Activated gamma-delta T cell treated with Interleukin-2 at 50 U/mL for 16 hours (primary cell): ENCODE measurements around the gene SETBP1.
A peak's percentile ranks its signal among the peaks of the same experiment; 100 is the strongest.

Experiments used
- DNase-seq: peaks from one replicate; pipeline ENCODE4 v3.0.0-alpha.2; 2020

The SETBP1 gene

DNA sequence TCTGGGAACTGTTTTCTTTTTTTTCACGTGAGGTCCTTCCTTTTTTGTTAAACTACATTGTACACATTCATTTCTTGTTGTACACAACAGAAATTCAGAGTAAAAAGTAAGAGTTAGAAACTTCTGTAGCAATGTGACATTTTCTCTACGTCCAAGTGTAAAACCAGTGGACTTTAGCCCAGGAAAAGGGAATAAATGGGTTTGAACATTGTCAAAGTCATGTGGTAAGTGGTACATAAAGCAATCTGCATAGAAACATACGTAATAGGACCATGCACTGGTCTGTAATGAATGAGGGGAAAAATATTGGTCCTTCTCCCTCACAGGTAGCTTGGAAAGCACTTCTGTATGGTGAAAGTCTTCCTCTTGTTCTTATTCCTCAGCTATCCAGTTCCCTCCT lies 421.4 kb downstream of the SETBP1 start:
- DNase-seq = no peak

- no peak for DNase-seq
Measured at GRCh38 chr18:45102863-45103262, 422.2 kb downstream of the SETBP1 start.

DNA sequence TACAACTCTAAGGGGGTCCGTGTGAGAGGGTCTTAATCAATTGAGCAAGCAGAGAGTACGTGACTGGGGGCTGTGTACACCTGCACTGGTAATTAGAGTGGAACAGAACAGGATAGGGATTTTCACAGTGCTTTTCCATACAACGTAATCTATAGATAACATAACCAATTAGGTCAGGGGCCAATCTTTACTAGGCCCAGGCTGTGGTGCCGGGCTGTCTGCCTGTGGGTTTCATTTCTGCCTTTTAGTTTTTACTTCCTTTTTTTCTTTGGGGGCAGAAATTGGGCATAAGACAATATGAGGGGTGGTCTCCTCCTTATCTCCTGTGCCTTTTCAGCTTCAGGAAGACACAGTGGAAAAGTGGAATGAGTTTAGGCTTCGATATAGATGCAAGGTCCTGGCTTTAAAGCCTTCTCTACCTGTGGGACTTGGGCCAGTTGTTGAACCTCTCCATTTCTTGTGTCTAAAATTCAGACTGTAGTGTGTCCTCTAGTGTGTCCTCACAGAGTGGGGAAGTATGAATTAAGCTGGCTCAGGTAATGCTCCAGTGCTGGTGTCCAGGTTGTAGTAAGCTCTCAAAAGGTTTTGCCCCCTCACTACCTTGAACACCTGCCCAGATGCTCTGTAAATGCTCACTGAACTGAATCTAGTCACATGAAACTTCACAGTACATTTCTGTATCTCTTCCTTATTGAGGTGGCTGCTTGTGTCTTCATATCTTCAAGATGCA lies 422.8 kb downstream of the SETBP1 start:
- no peak for DNase-seq

- DNase-seq = no peak
Measured at GRCh38 chr18:45104049-45104395, 423.3 kb downstream of the SETBP1 start.

DNA sequence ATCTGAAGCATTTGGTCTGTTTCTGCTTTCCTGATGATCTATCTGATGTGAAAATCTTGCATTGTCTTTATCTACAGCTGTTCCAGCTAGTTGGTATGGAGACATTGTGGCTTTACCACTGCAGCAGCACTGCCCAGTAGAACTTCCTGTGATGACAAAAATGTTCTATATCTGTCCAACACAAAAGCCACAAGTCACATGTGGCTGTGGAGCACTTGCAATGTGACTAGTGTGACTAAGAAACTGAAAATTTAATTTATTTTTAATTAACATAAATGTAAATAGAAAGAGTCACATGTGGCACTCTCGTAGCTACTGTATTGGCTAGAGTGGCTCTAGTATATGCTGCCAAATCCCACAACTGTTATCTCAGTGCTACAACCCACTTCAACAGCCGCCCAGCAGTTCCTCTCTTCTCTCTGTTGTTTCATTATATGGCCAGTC lies 425.7 kb downstream of the SETBP1 start:
- DNase-seq = peak; percentile 6

- DNase-seq = no peak
Measured at GRCh38 chr18:45107425-45107824, 426.7 kb downstream of the SETBP1 start.

DNA sequence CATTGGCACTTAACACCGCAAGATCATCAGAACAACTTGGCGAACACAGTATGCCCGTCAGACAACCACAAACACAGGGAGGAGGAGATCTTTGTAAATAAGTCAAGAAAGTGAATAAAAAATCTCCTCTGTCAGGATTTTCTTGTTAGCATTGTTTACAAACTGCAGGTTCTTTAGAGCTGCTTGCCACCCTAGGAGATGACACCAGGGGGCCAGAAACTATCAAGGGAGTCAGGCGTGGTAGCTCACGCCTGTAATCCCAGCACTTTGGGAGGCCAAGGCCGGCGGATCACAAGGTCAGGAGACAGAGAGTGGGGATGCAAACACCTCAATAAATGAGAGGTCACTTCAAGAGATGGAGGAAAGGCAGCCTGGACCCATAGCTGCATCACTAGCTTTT lies 428.1 kb downstream of the SETBP1 start:
- no peak for DNase-seq

DNA sequence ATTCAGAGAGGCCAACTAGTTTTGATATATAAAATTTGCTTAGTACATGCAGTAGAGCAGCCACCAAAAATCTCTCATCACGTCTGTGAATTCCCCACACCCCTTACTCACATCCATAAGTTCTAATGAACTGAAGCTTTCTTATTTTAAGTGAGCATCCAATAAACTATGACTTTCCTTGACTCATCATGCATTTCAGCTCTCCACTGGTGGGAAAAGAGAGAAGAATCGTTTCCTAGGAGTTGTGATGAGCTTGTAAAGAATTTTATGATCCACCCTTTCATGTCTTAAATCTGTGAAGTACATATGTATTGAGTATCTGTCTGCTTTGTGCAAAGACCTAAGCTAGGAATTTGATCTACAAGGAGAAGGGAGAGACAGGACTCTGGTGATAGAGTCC lies 428.6 kb downstream of the SETBP1 start:
- no peak for DNase-seq

- DNase-seq = no peak
Measured at GRCh38 chr18:45109706-45110105, 429.0 kb downstream of the SETBP1 start.

- no peak for DNase-seq
Measured at GRCh38 chr18:45110577-45111501, 430.2 kb downstream of the SETBP1 start.

DNA sequence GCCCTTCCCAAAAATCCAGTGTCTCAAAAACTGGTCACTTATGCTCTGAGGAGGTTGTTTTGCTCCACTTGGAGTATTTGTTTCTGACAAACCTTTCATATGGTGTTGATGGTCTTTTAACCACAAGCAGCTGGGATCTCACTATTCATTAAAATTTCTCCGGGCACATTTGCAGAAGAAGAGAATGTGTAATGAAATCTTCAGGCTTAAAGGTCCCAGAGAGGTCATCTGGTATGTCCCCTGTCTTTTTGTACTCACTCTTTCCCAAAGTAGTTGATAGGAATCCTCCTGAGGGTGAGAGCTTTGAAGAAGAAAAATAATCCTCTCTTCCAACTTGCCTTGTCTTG lies 430.8 kb downstream of the SETBP1 start:
- DNase-seq = no peak

DNA sequence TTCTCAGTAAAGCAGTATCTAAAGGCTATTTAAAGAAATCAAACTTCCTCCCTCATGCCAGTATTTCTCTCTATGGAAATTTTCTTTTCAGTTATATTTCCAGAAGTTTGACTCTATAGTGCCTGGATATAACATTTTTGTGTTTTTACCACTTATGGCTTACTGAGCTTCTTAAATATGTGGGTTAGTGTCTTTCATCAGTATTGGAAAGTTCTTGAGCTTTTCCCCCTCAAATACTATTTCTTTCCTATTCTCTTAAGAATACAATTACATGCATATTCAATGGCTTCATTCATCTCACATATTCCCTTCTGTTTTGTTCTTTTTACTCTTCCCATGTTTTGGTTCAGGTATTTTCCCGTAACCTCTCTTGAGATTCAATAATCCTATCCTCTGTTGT lies 432.0 kb downstream of the SETBP1 start:
- DNase-seq = no peak

- no peak for DNase-seq
Measured at GRCh38 chr18:45116116-45116515, 435.4 kb downstream of the SETBP1 start.
